GM18498 (cell line): ENCODE data around the gene DDX59.
A peak's percentile ranks its signal among the peaks of the same experiment; 100 is the strongest.
"Not testable (repeated sequence)": the region's sequence is repeated elsewhere in the genome, so short reads cannot be mapped to it uniquely, and the experiment has no call there.

Source experiments
- ATAC-seq: cut with Tn5 transposase; IDR thresholded peaks from one replicate; pipeline ENCODE4 v1.9.1; 2021; ENCODE audit warnings: mild to moderate bottlenecking, moderate library complexity; ENCODE audit not compliant: unreplicated experiment

The DDX59 gene

GRCh38 chr1:200631375-200631774 lies 38.3 kb downstream of the DDX59 start:
- no peak for ATAC-seq

- ATAC-seq, result not testable (repeated sequence)
These were observed 39.2 kb downstream of the DDX59 start for GRCh38 chr1:200630515-200630899.

GRCh38 chr1:200629876-200630514 lies 39.7 kb downstream of the DDX59 start:
- ATAC-seq, result no peak

- peak; percentile 81 for ATAC-seq
These were observed 41.4 kb downstream of the DDX59 start for GRCh38 chr1:200628223-200628881.

GRCh38 chr1:200627575-200628222 lies 42.0 kb downstream of the DDX59 start:
- ATAC-seq, result peak; percentile 24

- no peak for ATAC-seq
These were observed 42.7 kb downstream of the DDX59 start for GRCh38 chr1:200626853-200627534.

GRCh38 chr1:200625381-200625824 lies 44.3 kb downstream of the DDX59 start:
- no peak for ATAC-seq

GRCh38 chr1:200624679-200625335 lies 44.9 kb downstream of the DDX59 start:
- no peak for ATAC-seq

- peak; percentile 96 for ATAC-seq
These were observed 49.2 kb downstream of the DDX59 start, which contains the start of gene KIF14 for GRCh38 chr1:200620273-200621131. Gene KIF14, minus strand, starts transcription at chr1:200620751. Its CDS starts 2,028 bp downstream, at chr1:200618723.

- no peak for ATAC-seq
These were observed 49.8 kb downstream of the DDX59 start for GRCh38 chr1:200619894-200620272.

GRCh38 chr1:200610846-200611245 lies 58.9 kb downstream of the DDX59 start:
- ATAC-seq, result no peak

- no peak for ATAC-seq
These were observed 67.1 kb downstream of the DDX59 start for GRCh38 chr1:200602632-200603031.
